ENCODE results near the gene RECK.
A peak's percentile ranks its signal among the peaks of the same experiment; 100 is the strongest.

RECK gene

DNA sequence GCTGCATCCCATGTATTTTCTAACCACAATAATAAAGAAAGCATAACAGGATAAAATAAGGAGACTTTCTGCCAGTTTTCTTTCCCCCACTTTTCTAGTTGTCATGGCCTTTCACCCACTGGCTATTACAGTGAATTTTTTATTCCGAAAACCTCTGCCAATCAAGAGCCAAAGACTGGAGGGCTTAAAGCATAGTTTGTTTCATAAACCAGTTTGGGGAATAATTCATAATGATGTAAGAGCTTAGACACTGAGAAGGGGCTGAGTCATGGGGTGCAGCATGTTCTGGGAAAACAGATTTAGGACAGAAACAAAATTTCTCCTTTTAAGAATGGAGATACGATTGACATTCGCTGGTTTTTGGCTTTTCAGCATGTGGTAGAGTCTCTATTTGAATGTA lies 95.4 kb downstream of the RECK start:
- Histone ChIP-seq H3K27me3 (ENCODE audit: insufficient read depth, poor library complexity, severe bottlenecking) (no peaks in the 10 kb centered on the region), H3K9me3 (ENCODE audit: severe bottlenecking) (no peaks in the 10 kb centered on the region), H3K27ac (ENCODE audit: poor library complexity, severe bottlenecking) (no peak overlapping the region), H3K4me1 (ENCODE audit: insufficient read depth, poor library complexity, severe bottlenecking) (peaks cover 5% of the 10 kb centered on the region), H3K4me3 (ENCODE audit: severe bottlenecking) (no peak overlapping the region), H3K36me3 (ENCODE audit: low read depth) (no peaks in the 10 kb centered on the region)
- ATAC-seq (ENCODE audit: low read depth) (no peak), DNase-seq (ENCODE audit: low spot score) (no peak)
- TF ChIP-seq, protein P1, sequence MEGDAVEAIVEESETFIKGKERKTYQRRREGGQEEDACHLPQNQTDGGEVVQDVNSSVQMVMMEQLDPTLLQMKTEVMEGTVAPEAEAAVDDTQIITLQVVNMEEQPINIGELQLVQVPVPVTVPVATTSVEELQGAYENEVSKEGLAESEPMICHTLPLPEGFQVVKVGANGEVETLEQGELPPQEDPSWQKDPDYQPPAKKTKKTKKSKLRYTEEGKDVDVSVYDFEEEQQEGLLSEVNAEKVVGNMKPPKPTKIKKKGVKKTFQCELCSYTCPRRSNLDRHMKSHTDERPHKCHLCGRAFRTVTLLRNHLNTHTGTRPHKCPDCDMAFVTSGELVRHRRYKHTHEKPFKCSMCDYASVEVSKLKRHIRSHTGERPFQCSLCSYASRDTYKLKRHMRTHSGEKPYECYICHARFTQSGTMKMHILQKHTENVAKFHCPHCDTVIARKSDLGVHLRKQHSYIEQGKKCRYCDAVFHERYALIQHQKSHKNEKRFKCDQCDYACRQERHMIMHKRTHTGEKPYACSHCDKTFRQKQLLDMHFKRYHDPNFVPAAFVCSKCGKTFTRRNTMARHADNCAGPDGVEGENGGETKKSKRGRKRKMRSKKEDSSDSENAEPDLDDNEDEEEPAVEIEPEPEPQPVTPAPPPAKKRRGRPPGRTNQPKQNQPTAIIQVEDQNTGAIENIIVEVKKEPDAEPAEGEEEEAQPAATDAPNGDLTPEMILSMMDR (IDR thresholded peaks at IDR 0.05; ENCODE audit: poor library complexity, severe bottlenecking): no peak

DNA sequence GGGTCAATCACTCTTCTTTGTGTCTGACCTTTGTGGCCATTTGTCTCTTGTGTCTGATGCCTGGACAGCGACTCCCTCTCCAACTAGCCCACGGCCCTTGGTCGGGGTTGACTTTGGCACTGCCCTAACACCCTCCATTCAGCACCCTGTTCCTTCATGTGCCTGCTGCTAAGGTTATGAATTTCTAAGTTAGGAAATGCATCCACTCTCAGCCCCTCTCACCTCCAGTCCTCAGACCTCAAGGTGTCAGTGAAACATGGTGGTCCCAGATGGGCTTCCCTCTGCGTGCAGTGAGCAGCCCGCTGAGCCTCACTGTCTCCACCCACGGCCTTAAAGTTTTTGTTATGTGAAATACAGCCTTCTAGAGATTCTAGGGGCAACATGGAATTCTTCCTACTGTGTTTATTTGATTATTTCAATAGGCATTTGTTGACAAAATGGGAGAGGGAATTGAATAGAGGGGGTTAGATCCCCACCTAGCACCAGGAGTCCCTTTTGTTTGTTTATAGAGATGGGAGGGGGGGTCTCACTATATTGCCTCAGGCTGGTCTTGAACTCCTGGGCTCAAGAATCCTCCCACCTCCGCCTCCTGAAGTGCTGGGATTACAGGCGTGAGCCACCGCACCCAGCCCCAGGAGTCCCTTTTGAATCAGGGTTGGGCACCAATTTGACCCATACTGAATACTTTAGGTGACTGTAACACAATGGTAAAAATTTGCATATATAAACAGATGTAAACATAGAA lies 98.2 kb downstream of the RECK start:
- DNase-seq (ENCODE audit: low spot score): no peak
- no peak for ATAC-seq (ENCODE audit: low read depth)
- TF ChIP-seq, protein P1 (IDR thresholded peaks at IDR 0.05; ENCODE audit: poor library complexity, severe bottlenecking): no peak
- Histone ChIP-seq H3K4me3 (ENCODE audit: severe bottlenecking) (no peak overlapping the region), H3K27ac (ENCODE audit: poor library complexity, severe bottlenecking) (no peak overlapping the region), H3K9me3 (ENCODE audit: severe bottlenecking) (no peaks in the 10 kb centered on the region), H3K4me1 (ENCODE audit: insufficient read depth, poor library complexity, severe bottlenecking) (peaks cover 5% of the 10 kb centered on the region), H3K27me3 (ENCODE audit: insufficient read depth, poor library complexity, severe bottlenecking) (no peaks in the 10 kb centered on the region), H3K36me3 (ENCODE audit: low read depth) (no peaks in the 10 kb centered on the region)

DNA sequence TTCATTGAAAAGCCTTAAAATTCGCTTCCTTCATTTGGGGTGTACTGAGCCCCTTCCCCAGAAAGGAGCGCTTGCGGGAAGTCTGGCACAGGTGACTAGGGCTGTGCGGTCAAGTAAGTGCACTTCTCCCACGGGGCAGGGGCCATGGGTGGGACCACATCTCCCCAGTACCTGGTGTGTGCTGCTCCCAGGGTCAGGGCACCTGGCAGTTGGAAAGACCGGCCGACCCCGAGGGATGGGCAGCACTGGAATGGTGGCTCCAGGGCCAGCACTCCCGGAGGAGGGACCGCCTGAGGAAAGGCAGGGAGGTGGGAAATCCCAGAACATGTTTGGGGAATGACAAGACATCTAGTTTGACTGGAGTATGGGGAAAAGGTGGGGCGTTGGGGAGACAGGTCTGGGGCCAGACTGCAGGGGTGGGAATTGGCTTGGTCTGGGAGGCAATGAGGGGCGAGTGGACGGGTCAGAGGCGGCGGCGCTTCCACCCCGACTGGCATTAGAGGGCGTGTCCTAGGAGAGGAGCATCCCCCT lies 99.1 kb downstream of the RECK start:
- Histone ChIP-seq H3K36me3 (ENCODE audit: low read depth) (no peaks in the 10 kb centered on the region), H3K4me1 (ENCODE audit: insufficient read depth, poor library complexity, severe bottlenecking) (peaks cover 5% of the 10 kb centered on the region), H3K27me3 (ENCODE audit: insufficient read depth, poor library complexity, severe bottlenecking) (no peaks in the 10 kb centered on the region), H3K9me3 (ENCODE audit: severe bottlenecking) (no peaks in the 10 kb centered on the region), H3K4me3 (ENCODE audit: severe bottlenecking) (peak overlapping the region; percentile 45), H3K27ac (ENCODE audit: poor library complexity, severe bottlenecking) (no peak overlapping the region)
- DNase-seq (ENCODE audit: low spot score) (no peak), ATAC-seq (ENCODE audit: low read depth) (no peak)
- TF ChIP-seq, protein P1 (IDR thresholded peaks at IDR 0.05; ENCODE audit: poor library complexity, severe bottlenecking): no peak

DNA sequence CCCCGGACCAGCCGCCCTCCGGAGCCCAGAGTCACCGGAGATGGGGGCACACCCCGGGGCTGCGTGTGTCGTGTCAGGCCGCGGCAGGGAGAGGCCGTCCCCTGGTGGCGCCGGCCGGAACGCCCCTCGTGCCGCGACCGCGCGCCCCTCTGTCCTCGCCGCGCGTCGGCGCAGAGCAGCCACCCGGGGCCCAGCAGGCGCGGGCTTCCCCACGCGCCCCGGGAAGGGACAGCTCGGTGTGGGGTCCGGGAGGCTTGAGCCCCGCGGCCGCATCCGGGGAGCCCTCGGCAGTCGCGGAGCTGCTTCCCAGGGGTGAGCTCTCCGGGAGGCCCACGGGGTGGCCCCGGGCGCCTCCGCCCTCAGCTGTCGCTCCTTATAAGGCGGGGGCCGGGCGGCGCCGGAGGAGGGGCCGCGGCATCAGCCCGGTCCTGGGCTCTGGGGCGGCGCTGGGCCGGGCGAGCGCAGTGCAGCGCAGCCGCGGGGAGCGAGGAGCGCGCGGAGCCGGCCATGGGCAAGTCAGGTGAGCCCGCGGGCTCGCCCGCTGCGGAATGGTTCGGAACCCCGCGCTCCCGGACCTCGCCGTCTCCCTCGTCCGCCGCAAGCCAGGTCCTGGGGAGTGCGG lies 99.7 kb downstream of the RECK start, which contains the start of gene GLIPR2:
Gene GLIPR2 (plus strand): TSS at position 462 of the 622 bp plus-strand sequence. CDS start 46 bp downstream, at position 508.
- H3K9me3 ChIP-seq (ENCODE audit: severe bottlenecking): no peaks in the 10 kb centered on the region
- DNase-seq (ENCODE audit: low spot score) (no peak), ATAC-seq (ENCODE audit: low read depth) (peak; percentile 87)
- peaks cover 5% of the 10 kb centered on the region for H3K4me1 ChIP-seq (ENCODE audit: insufficient read depth, poor library complexity, severe bottlenecking)
- H3K4me3 ChIP-seq (ENCODE audit: severe bottlenecking): peak within 1 kb of the TSS; percentile 45
- no peaks in the 10 kb centered on the region for H3K27me3 ChIP-seq (ENCODE audit: insufficient read depth, poor library complexity, severe bottlenecking)
- TF ChIP-seq, protein P1 (IDR thresholded peaks at IDR 0.05; ENCODE audit: poor library complexity, severe bottlenecking): peak; percentile 22
- no peak within 1 kb of the TSS for H3K27ac ChIP-seq (ENCODE audit: poor library complexity, severe bottlenecking)
- no peaks in the 10 kb centered on the region for H3K36me3 ChIP-seq (ENCODE audit: low read depth)
